Karpas-422 (cell line): Measurements from ENCODE around the gene ATRN. TPM values are rescaled to one million over a fixed set of nuclear protein-coding genes. Genes with fewer than 3 reads are reported as not detected.

Experiments
- DNase-seq: peaks from one replicate; pipeline ENCODE4 v3.0.0-alpha.2; 2015
- H2AFZ ChIP-seq: fragments of 200-600 bp; sonication (generic); 2 replicates; pipeline ENCODE4 v1.6.1; 2014; ENCODE audit warnings: antibody characterized with exemption, low read length, mixed read lengths
- H3K27ac ChIP-seq: fragments of 200-600 bp; sonication (generic); 2 replicates; pipeline ENCODE4 v1.5.1; 2014; ENCODE audit warnings: mild to moderate bottlenecking, low read length, moderate library complexity
- H3K27me3 ChIP-seq: fragments of 200-600 bp; sonication (generic); 2 replicates; pipeline ENCODE4 v1.6.1; 2014; ENCODE audit warnings: low read length, mixed read lengths
- H3K36me3 ChIP-seq: fragments of 200-600 bp; sonication (generic); 2 replicates; pipeline ENCODE4 v1.6.1; 2014; ENCODE audit warnings: low read length, mixed read lengths; ENCODE audit not compliant: insufficient read depth
- H3K4me1 ChIP-seq: fragments of 200-600 bp; sonication (generic); 2 replicates; pipeline ENCODE4 v1.6.1; 2014; ENCODE audit warnings: mild to moderate bottlenecking, low read length, mixed read lengths
- H3K4me2 ChIP-seq: fragments of 200-600 bp; sonication (generic); 2 replicates; pipeline ENCODE4 v1.6.1; 2014; ENCODE audit warnings: low read length, low read depth, mild to moderate bottlenecking; ENCODE audit not compliant: poor library complexity, severe bottlenecking
- H3K4me3 ChIP-seq: fragments of 200-600 bp; sonication (generic); 2 replicates; pipeline ENCODE4 v1.5.1; 2014; ENCODE audit warnings: mild to moderate bottlenecking, antibody characterized with exemption, low read length, mixed read lengths
- H3K79me2 ChIP-seq: fragments of 200-600 bp; sonication (generic); 2 replicates; pipeline ENCODE4 v1.6.1; 2014; ENCODE audit warnings: mild to moderate bottlenecking, low read length, mixed read lengths
- H3K9ac ChIP-seq: fragments of 200-600 bp; sonication (generic); 2 replicates; pipeline ENCODE4 v1.6.0; 2014; ENCODE audit warnings: low read length
- H3K9me2 ChIP-seq: fragments of 200-600 bp; sonication (generic), shearing (Covaris generic); replicated peaks from 2 replicates; pipeline ENCODE4 v1.6.0; 2014; ENCODE audit warnings: mild to moderate bottlenecking, low read length, moderate library complexity; ENCODE audit not compliant: insufficient read depth
- H3K9me3 ChIP-seq: fragments of 300-700, 200-600 bp; sonication (generic); 2 replicates; pipeline ENCODE4 v1.6.1; 2014; ENCODE audit warnings: low read length, mixed read lengths
- H4K20me1 ChIP-seq: fragments of 200-600 bp; sonication (generic); 2 replicates; pipeline ENCODE4 v1.6.1; 2014; ENCODE audit warnings: mild to moderate bottlenecking, antibody characterized with exemption, low read length, low read depth; ENCODE audit not compliant: insufficient read depth
- total RNA-seq: library from RNA; depleted of rRNA; stranded (reverse); fragments of >200 nt; shearing (Covaris generic); gene quantifications from 2 replicates; pipeline ENCODE4 v1.2.3, GENCODE V29; 2014; ENCODE audit warnings: low replicate concordance

The ATRN gene
- total RNA-seq, 1 experiment from 2014 or later: 8.2 TPM

DNA sequence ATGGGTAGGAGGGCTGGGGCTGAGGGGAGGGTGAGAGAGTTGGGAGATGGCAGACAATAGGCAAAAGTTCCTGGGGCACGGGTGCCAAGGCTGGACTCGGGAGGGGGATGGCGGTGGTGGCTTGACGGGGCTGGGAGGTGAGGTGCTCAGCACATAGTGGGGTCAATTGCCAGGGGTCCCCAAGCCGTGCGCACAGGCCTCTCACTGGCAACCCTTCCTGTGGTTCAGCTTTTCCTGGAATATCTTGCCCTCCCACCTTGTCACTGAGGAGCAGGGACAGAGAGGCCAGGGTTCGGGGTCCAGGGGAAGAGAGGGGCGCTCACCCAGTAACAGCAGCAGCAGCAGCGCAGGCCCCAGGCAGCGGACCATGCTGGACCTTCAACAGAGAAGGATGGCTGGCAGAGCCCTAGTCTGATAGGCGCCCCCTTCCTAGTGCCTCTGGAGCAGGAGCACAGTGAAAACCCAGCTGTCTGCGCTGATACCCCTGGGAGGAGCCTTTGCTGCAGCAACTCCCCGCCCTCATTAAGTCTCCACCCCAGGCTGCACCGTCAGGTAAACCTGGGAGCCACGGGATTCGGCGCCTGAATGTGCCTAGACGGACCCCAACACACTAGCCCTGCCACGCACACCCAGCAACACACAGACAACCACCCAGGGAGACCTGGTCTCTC lies 192.3 kb downstream of the ATRN start, which contains the start of gene GFRA4:
Gene GFRA4, minus strand, starts transcription at position 369 of the 671 bp plus-strand sequence. Its CDS starts 0 bp downstream, at position 369.
- no peak within 1 kb of the TSS for H3K4me3 ChIP-seq
- H3K9me3 ChIP-seq: no peaks in the 10 kb centered on the region
- H3K9me2 ChIP-seq: no peaks in the 10 kb centered on the region
- no peak within 1 kb of the TSS for H3K9ac ChIP-seq
- H3K36me3 ChIP-seq: no peaks in the 10 kb centered on the region
- no peaks in the 10 kb centered on the region for H4K20me1 ChIP-seq
- no peak for DNase-seq
- no peak within 1 kb of the TSS for H3K27ac ChIP-seq
- peaks cover 13% of the 10 kb centered on the region for H3K4me1 ChIP-seq
- no peak within 1 kb of the TSS for H2AFZ ChIP-seq
- no peak within 1 kb of the TSS for H3K4me2 ChIP-seq
- H3K27me3 ChIP-seq: no peaks in the 10 kb centered on the region
- no peaks in the 10 kb centered on the region for H3K79me2 ChIP-seq

DNA sequence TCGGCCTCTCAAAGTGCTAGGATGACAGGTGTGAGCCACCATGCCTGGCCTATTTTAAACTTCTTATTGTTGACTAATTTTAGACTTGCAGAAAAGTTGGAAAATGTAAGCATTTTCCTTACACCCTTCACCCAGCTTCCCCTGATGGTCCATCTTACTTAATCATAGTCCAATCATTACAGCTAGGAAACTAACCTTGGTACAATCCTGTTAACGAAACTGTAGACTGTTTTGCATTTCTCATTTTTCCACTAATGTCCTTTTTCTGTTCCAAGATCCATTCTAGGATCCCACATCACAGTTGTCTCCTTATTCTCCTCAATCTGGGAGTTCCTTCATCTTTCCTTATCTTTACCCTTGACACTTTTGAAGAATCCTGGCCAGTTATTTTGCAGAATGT lies 193.0 kb downstream of the ATRN start:
- Histone ChIP-seq H3K27me3 (no peaks in the 10 kb centered on the region), H3K27ac (no peak overlapping the region), H3K9ac (no peak overlapping the region), H2AFZ (no peak overlapping the region), H3K4me1 (peaks cover 8% of the 10 kb centered on the region), H3K9me2 (no peaks in the 10 kb centered on the region), H3K79me2 (no peaks in the 10 kb centered on the region), H3K36me3 (no peaks in the 10 kb centered on the region), H3K4me2 (no peak overlapping the region), H3K9me3 (no peaks in the 10 kb centered on the region), H4K20me1 (no peaks in the 10 kb centered on the region), H3K4me3 (no peak overlapping the region)
- no peak for DNase-seq

DNA sequence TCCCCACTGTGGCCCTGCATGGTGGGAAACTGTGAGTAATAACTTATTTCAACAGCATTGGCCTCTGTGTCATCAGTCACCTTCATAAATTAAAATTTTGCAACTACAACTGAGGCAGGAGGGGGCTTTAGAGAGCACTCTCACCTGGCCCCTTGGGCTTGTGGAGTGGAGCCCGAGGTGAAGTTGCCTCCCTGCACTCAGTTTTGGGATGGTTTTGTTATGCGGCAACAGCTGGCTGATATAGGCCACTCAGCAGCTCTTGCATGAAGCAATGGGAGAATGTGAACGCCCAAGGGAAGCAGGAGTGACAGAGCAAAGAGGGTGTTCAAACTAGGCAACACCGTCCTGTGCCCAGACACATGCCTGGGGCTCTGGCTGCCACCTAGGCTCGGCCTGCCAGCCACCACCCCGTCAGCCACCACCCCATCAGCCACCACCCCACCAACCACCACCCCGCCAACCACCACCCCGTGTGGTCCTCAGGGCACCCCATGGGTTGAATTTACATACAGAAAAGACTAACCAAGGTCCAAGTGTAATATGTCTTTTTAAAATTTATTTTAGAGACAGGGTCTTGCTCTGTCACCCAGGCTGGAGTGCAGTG lies 196.7 kb downstream of the ATRN start:
- Histone ChIP-seq H3K36me3 (no peaks in the 10 kb centered on the region), H3K27ac (no peak overlapping the region), H3K9ac (no peak overlapping the region), H3K27me3 (no peaks in the 10 kb centered on the region), H3K9me2 (no peaks in the 10 kb centered on the region), H3K79me2 (no peaks in the 10 kb centered on the region), H3K4me3 (no peak overlapping the region), H2AFZ (no peak overlapping the region), H3K4me2 (no peak overlapping the region), H3K4me1 (no peaks in the 10 kb centered on the region), H3K9me3 (no peaks in the 10 kb centered on the region), H4K20me1 (no peaks in the 10 kb centered on the region)
- no peak for DNase-seq

DNA sequence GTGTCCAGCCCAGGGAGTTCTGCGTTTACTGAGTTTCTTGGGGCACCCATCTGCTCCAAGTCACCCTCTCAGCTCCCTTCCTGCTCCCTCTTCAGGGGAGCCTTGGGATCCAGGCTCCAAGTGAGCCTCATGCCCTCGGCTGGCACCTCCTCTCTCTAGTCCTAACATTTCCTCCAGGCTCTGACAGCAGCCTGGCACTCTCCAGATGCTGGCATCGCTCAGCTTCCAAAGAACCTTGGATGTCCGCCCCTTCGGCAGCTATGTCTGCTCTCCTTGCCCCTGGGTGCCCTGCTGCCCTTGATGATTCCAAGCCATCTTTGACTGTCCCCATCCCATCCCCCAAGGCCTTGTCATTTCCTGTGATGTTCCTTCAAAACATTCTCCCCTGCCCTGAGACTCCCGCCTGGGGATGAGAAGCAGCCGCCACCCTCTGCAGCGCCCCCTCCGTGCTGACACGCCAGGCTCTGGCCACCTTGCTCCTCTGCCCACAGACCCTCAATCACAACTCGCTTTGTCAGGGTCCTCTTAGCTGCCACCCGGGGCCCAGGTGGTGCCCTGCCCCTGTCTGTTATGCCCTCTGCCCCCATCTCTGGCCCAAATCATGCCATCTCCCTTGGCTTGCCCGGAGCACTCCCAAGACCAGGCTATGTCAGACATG lies 199.0 kb downstream of the ATRN start:
- Histone ChIP-seq H2AFZ (no peak overlapping the region), H3K36me3 (no peaks in the 10 kb centered on the region), H3K4me1 (no peaks in the 10 kb centered on the region), H4K20me1 (no peaks in the 10 kb centered on the region), H3K27ac (no peak overlapping the region), H3K9ac (no peak overlapping the region), H3K9me2 (no peaks in the 10 kb centered on the region), H3K4me2 (no peak overlapping the region), H3K79me2 (no peaks in the 10 kb centered on the region), H3K27me3 (no peaks in the 10 kb centered on the region), H3K4me3 (no peak overlapping the region), H3K9me3 (no peaks in the 10 kb centered on the region)
- no peak for DNase-seq

DNA sequence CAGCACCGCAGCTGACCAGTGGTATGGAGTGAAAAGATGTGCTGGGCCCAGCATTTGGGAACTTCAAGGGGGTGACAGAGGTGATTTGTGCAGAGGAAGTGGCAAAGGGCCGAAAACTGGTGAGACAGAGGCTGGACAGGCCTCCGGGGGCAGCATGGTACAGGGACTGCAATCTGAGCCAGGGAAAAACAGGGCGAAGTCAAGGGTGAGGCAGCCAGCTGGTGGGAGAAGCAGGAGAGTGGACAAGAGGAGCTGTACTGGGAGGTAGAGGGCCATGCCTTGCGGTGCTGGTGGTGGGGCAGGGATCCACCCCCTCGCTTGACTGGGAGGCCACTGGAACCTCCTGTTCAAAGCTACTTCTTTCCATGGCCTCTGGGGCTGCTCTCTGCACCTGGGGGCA lies 199.7 kb downstream of the ATRN start:
- Histone ChIP-seq H3K9ac (no peak overlapping the region), H3K36me3 (no peaks in the 10 kb centered on the region), H3K4me2 (no peak overlapping the region), H3K79me2 (no peaks in the 10 kb centered on the region), H3K27ac (no peak overlapping the region), H3K9me3 (no peaks in the 10 kb centered on the region), H3K9me2 (no peaks in the 10 kb centered on the region), H4K20me1 (no peaks in the 10 kb centered on the region), H2AFZ (no peak overlapping the region), H3K27me3 (no peaks in the 10 kb centered on the region), H3K4me1 (no peaks in the 10 kb centered on the region), H3K4me3 (no peak overlapping the region)
- DNase-seq: no peak

DNA sequence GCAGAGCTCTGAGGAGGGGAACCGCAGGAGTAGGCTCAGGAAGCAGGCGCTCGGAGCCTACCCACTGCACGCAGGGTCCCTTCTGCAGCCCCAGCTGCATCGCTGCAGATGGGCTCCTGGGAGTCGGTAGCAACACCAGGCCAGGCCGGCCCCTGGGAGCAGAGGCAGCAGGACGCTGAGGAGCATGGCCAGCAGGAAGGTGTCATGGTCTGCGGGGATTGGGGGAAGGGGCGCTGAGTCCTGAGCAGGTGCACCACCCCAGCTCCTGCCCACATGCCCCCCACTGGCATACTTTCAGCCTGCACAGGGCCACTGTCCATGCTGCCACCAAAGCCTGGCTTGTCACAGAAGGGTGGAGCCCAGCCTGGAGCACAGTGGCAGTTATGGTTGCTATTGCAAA lies 200.1 kb downstream of the ATRN start:
- Histone ChIP-seq H3K4me3 (no peak overlapping the region), H3K79me2 (no peaks in the 10 kb centered on the region), H3K27ac (no peak overlapping the region), H3K4me2 (no peak overlapping the region), H3K9ac (no peak overlapping the region), H3K9me2 (no peaks in the 10 kb centered on the region), H3K36me3 (no peaks in the 10 kb centered on the region), H4K20me1 (no peaks in the 10 kb centered on the region), H3K9me3 (no peaks in the 10 kb centered on the region), H3K4me1 (no peaks in the 10 kb centered on the region), H2AFZ (no peak overlapping the region), H3K27me3 (no peaks in the 10 kb centered on the region)
- no peak for DNase-seq

DNA sequence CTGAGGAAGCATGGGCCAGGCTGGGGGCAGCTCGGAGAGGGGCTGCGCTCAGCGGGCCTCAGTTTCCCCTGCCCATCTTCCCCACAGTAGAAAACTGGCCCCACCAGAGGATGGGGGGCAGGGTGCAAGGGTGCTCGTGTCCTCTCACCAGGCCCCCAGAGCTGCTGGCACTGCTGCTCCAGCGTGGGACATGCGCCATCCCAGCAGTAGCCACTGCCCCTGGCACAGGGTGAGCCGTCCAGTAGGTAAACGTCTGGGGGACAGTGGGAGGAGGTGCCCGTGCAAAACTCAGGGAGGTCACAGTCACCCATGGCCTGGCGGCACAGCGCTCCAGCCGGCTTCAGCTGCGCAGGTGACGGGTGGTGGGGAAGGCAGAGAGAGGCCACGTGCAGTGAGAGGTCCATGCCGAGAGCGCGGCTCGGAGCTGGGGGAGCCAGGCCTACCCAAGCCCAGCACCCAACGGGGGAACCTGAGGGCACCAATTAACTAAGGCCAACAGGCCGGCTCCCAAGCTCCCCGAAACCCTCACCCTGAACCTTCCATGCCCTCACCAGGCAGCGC lies 201.2 kb downstream of the ATRN start:
- Histone ChIP-seq H3K36me3 (no peaks in the 10 kb centered on the region), H3K4me3 (no peak overlapping the region), H3K4me1 (no peaks in the 10 kb centered on the region), H4K20me1 (no peaks in the 10 kb centered on the region), H3K79me2 (no peaks in the 10 kb centered on the region), H2AFZ (no peak overlapping the region), H3K9me2 (no peaks in the 10 kb centered on the region), H3K27me3 (no peaks in the 10 kb centered on the region), H3K4me2 (no peak overlapping the region), H3K9ac (no peak overlapping the region), H3K9me3 (no peaks in the 10 kb centered on the region), H3K27ac (no peak overlapping the region)
- no peak for DNase-seq

DNA sequence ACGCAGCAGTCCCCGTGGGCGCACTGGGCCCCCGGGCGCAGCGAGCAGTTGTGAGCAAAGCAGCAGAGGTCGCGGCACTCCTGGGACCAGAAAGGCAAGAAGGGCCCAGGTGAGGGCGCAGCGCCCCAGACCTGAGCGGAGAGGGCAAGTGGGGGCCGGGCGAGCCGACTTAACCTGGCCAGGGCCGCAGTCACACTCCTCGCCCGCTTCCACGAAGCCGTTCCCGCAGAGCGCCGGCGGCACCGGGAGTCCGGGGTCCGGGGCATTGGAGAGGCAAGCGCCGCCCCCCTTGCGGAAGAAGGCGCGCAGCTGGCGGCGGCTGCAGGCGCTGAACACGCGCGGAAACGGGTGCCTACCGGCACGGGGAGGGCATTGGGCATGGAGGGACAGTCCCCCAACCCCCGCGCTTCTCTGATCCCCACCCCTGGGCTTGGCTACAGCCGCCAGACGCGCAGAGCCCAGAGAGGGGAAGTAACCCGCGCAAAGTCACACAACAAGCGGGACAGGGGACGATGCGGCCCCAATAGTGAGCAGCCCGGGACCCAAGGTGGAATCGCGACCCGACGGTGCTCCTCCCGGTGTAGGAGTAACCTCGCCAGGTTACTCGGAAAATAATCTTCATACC lies 201.8 kb downstream of the ATRN start:
- no peaks in the 10 kb centered on the region for H3K4me1 ChIP-seq
- H3K27me3 ChIP-seq: no peaks in the 10 kb centered on the region
- no peaks in the 10 kb centered on the region for H3K9me2 ChIP-seq
- H3K9me3 ChIP-seq: no peaks in the 10 kb centered on the region
- no peaks in the 10 kb centered on the region for H3K36me3 ChIP-seq
- H3K4me3 ChIP-seq: no peak overlapping the region
- H4K20me1 ChIP-seq: no peaks in the 10 kb centered on the region
- H3K9ac ChIP-seq: no peak overlapping the region
- H2AFZ ChIP-seq: no peak overlapping the region
- no peak overlapping the region for H3K27ac ChIP-seq
- no peak overlapping the region for H3K4me2 ChIP-seq
- no peak for DNase-seq
- H3K79me2 ChIP-seq: no peaks in the 10 kb centered on the region
